ENCODE results near the gene VASH2.
A peak's percentile ranks its signal among the peaks of the same experiment; 100 is the strongest.
"Not testable (repeated sequence)": the region's sequence is repeated elsewhere in the genome, so short reads cannot be mapped to it uniquely, and the experiment has no call there.

The VASH2 gene

DNA sequence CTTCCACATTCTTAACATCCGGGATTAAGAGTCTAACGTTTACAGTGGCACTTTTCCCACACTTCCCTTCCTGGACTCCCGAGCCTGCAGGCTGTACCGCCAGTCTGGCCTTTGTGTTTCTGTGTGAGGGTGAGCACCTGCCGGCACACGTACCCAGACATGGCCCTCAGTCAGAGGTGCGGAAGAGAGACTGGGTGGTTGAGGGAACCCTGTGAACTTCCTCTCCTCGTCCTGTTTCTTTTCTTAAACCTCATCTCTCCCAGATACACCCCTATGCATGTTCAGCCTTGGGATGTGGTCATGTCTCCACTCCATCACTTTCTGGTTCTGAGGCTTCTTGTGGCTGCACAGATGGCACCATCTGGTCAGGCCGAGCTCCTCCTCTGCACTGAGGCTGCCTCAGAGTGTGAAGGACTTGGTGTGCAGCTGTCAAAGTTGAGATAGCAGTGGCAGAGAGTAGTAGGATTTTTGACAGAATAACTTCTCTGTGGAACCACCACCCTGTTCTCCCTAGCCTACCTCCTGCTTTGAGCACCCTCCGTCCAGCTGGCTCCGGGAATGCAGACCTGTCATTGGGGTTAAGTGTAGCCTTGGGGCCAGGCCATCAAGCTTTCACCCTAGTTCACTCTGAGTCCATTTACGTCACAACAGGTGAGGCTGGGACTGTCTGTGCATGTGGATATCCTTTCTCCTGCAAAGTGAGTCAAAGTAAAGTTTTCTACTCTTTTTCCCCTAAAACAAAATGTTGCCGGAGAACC is 31.4 kb downstream of the VASH2 start:
- DNase-seq: no peak

DNA sequence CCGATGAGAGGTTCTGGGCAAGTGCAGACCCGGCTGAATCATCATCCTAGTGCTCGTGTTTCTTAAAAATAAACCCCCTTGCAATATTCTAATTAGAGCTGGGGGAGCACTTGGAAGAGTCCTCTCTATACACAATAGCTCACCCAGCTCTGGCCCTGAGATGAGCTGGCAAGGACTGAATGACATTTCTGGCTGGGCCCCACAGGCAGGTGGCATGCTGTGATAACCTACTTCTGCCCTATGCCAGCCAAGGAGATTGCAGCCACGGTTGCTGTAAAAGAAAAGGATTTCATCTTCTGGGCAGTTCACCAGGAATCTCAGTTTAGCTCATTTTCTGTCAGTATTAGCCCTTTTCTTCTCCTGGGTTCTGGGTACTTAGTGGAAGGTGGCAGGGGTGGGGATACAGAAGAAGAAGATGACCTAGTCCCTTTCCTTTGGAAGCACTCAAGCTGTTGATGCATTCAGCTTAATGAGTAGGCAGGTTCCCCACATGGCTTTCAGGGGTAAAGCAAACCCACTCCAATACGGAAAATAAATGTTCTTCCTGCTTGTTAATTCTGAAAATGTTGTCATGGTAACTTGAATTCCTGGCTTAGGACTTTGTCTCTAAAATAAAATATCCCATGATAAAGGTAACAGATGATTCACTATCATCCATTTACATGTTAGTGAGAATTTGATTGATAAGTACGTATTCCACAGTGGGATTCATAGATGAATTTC is 32.2 kb downstream of the VASH2 start:
- no peak for DNase-seq

DNA sequence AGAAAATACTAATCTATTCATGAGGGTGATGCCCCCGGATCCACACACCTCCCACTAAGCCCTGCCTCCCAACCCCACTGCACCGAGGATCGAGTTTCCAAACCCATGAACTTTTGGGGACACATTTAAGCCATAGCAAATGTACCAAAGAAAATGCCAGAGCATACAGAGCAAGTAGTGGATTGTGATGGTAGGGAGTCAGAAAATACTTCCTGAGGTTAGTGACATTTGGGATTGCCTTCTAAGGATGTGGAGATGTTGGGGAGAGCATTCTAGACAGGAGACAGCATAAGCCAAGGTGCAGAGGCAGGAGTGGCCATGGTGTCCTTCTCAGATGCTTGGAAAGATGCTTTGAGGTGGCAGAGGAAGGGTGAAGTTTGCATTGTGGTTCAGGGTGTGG is 33.1 kb downstream of the VASH2 start:
- no peak for DNase-seq

DNA sequence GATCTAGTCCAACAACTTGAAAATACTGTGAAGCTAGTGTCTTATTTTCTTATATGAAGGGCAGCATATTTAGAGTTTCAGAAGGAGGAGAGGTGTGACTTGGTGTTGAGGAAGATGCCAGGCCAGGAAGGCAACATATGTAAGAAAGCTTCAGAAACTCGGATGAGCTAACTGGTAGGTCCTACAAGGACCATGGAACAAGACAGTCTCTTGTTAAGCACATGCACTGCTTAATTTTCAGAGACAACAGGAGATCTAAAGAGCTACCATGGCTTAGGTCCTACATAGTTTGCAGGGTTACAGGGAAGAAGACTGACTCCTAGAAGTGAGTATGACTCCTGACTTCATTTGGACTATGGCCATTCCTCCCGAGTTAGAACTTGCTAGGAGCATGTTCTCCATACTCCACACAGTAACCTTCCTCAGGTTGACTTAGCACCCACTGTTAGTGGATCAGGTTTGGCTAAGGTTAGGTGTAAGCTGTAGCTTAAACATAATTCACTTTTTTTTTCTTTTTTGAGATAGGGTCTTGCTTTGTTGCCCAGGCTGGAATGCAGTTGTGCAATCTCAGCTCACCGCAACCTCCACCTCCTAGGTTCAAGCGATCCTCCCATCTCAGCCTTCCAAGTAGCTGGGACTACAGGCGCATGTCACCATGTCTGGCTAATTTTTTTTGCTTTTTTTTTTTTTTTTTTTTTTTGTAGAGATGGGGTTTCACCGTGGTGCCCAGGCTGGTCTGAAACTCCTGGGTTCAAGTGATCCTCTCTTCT is 34.4 kb downstream of the VASH2 start:
- DNase-seq: no peak

DNA sequence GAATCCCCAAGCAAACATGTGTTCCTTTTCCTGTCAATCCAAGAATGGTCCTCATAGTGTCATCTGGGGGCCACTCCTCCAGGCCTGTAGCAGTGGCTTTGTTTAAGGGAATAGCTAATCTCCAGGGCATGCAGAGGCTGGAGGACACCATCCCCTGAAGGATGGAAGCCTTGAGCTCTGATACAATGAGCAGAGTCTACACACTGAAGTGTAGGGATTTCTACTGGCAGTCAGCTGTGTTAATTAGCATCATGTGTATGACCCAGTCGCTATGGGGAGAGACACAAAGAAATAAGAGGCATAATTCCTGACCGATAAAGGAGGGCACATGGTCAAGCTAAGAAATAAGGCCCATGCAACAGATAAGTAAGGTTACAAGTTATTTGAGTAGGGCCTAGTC is 36.2 kb downstream of the VASH2 start:
- no peak for DNase-seq

DNA sequence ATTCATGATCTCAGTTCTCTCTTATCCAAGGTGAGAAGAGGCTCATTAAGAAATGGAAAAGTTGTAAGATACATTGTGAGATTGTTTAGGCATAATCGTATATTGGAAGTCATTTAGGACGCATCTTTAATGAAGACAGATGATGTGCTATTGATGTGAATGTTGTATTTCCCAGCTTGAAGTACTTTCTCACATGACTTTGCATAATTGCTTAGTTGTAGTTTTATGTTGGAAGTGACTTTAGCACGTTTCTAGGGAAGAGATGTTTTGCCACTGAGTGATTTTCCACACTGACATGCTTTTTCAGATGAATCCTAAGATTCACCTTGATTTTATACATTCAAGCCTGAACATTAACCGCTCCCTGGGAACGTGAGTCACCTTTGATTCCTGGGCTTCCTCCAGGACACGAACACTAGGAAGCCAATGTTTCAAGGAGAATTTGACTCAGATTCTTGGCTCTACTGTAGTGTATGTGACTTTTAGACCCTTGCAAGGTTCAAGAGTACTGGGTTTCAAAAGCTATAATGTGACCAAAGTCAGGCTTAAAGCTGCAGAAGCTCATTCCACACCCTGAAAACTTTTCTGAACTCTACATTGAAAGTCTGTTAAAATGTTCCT is 37.5 kb downstream of the VASH2 start:
- no peak for DNase-seq

DNA sequence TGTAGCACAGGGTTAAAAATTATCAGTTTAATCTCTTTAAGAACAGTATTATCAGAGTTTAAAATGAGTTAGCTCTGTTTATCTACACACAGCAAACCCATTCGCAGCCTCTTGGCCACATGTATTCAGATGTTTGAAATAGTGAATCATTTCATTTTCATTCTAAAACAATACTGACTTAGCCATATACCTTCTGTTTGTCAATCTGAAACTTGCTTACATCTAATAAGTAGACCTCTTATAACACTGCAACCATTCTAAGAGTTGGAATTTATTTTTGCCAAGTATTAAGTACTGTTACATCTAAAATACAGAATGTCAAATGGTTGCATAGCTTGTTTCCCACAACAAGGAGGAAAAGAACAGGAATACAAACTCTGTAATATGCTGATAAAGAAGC is 39.9 kb downstream of the VASH2 start:
- no peak for DNase-seq

DNA sequence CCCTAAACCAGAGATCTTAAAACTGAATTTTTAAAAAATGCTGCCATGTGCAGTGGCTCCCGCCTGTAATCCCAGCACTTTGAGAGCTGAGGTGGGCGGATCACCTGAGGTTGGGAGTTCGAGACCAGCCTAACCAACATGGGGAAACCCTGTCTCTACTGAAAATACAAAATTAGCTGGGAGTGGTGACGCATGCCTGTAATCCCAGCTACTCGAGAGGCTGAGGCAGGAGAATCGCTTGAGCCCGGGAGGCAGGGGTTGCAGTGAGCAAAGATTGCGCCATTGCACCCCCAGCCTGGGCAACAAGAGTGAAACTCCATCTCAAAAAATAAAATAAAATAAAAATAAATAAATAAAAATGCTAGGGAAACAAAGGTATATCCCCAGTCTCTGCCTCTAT is 43.6 kb downstream of the VASH2 start:
- not testable (repeated sequence) for DNase-seq

DNA sequence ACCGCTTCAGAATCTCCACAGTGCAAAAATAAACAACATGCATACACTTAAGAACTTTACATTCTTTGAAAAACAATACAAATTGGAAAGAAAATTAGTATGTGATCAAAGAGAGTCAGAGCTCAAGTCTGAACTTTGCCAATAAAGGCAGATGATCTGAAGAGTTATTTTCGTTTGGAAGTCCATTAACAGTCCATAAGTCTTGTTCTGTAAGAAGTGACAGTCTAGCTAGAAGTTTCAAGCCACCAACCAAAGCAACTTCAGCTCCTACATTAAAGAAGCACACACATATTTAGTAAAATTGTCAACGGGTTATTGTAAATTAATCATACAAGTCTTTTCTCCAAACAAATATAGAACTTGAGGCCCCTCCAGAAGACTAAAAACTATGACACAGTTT is 44.6 kb downstream of the VASH2 start:
- no peak for DNase-seq

DNA sequence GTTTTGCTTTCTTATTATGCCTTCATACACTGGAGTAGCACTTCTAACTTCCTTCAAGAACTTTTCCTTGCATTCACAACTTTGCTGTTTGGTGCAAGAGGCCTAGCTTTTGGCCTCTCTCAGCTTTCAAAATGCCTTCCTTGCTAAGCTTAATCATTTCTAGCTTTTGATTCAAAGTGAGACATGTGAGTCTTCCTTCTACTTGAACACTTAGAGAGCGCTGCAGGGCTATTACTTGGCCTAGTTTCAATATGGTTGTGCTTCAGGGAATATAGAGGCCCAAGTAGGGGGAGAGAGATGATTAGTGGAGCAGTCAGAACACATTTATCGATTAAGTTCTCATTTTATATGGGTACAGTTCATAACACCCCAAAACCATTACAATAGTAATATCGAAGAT is 52.9 kb downstream of the VASH2 start:
- DNase-seq: no peak

DNA sequence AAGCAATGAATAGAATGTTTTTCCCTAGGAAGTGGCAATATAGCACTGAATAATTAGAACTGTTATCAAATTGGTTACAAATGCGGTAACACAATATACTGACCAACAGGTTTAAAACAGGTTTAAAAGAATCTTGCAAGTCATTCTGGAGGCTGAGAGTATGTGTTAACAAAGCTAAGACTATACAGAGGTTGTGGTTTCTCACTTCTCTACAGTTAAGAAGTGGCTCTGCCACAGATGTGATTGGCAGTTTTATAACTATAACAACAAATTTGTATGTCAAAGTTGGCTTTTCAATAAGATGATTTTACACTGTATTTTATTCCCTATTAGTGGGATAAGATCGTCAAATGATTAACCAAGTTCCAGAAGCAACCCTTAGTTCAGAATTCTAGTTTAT is 58.2 kb downstream of the VASH2 start:
- DNase-seq: peak; percentile 3

DNA sequence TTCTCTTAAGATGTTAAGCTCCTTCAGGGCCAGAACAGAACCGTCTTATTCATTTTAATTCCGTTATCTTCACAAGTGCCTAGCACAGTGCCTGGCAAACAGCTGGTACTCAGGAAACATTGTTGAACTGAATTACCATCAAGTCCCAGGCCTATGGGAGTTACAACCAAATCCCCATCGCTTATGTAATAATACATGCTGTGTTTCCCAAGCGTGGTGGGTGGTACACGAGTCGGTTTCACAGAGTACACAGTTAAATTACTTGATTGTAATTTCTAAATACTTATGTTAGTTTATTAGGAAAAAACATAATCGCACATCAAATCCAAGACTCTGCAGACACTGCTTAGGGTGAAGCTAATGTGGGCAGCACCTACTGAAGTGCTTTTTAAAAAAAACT is 64.3 kb downstream of the VASH2 start:
- DNase-seq: no peak

DNA sequence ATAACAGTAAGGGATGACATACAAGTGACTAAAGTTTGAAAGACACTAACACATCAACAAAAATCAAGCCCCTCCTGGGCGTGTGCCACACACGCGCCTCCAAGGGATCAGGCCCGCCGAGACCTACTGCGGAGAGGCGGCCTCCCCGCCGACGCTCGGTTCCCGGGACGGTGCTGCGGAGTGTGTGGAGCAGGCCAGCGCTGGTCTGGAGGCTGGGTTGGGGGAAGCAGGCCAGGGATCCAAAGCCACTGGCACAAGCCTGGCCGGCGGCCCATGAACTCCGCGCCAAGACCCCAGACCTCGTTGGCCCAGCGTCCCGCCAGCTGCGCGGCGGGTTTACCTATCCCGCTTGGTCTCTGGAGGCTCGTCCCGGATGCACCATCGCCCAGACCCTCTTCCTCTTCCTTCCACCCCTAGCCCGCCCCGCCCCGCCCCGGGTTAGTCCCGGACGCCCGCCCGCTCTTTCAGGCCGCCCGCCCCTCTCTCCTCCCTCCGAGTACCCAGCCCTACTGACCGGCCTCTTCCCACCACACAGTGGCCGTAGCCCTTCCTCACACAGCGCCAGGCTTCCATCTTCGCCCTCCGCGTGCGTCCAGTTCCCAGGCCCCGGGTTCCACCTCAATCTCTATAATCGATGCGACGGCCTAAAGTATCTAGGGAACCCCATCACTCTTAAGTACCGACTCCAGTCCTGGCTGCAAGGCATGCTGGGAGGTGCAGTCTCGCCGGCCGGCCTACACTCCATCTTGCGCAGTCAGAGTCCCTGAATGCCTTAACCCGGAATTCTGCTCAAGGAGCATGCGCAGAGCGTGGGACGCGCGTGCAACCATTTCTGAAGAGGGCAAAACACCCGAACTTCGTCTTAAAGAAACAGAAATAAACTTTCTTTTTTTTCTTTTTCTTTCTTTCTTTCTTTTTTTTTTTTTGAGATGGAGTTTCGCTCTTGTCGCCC is 65.0 kb downstream of the VASH2 start, which contains the start of gene ANGEL2:
Gene ANGEL2 (minus strand): TSS at position 769 of the 952 bp plus-strand sequence. CDS start 196 bp downstream, at position 573.
- peak; percentile 97 for DNase-seq

DNA sequence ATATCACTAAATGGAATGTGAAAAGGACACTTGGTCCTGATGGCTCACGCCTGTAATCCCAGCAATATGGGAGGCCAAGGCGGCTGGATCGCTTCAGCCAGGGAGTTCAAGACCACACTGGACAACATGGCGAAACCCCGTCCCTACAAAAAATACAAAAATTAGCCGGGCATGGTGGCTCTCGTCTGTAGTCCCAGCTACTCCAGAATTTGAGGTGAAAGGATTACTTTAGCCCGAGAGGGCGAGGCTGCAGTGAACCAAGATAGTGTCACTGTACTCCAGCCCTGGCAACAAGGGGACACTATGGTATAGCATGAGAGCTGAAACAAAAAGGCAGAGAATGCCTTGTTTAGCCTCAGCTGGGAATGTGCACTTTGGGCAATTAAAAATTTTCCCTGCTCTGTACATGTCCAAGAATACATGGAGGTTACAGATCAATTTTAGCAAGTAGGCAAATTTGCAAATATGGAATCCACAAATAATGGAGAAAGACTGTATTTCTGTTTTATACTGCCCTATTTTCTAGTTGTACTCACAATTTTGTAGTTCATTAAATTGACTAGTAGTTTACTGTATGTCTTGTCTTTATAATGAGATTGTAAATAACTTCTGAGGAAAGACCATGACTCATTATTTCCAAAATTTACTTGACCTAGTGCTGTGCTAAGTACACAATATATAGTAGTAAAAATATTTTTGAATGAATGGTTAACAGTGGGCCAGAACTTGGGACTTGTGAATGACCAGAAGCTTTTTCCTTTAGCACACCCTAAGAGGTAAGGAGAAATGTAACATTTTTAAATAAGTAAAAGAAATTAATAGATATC is 67.3 kb downstream of the VASH2 start:
- no peak for DNase-seq

DNA sequence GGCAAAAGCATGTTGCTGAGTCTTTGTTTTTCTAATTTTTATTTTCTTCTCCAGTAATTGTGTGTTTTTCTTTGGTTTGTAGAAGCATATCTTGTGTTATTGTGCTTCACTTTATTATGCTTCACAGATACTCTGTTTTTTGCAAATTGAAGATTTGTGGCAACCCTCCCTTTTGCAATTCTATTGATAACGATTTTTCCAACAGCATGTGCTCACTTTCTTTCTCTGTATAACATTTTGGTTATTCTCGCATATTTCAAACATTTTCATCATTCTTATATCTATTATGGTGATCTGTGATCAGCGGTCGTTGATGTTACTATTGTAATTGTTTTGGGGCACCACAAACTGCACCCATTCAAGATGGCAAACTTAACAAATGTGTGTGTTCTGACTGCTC is 69.1 kb downstream of the VASH2 start:
- DNase-seq: no peak

DNA sequence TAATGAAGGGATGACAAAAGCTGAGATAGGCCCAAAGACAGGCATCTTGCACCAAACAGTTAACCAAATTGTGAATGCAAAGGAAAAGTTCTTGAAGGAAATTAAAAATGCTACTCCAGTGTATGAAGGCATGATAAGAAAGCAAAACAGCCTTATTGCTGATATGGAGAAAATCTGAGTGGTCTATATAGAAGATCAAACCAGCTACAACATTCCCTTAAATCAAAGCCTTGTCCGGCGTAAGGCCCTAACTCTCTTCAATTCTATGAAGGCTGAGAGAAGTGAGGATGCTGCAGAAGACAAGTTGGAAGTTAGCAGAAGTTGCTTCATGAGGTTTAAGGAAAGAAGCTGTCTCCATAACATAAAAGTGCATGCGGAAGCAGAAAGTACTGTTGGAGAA is 69.7 kb downstream of the VASH2 start:
- no peak for DNase-seq

DNA sequence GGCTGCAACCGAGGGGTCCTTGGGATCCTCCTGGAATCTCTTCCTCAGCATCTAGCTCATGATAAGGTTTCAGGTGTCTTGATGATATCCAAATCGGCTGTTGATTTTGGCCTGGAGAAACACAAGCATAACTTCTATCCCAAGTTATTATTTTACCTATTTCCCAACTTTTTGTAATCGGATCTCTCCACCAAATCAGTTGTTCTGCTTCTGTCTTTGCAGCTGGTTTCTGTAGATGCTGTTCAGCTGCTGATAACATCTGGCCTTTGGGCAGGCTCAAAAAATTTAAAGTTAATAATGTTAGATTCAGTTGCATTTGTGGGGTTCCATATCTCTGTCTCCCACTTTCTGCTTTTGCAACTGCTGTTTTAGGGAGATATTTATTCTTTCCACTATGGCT is 76.7 kb downstream of the VASH2 start:
- not testable (repeated sequence) for DNase-seq

DNA sequence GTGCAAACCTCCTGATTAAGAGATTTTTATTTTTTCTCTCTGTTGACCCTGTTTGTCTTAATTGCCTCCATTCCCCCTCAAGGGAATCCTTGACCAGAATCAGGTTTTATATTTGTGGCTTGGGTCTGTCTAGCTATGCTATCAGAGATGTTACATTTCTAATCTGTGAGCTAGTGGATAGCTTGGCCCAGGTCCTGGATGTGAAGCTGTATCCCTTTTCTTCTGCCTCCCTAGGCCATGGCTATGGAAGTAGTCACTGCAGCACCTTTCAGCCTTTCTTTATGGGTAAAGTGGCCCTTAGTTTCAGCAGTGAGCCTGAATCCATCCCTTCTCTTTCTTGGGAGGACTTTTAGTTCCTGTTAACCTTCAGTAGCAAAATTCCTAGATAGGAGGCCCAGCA is 82.3 kb downstream of the VASH2 start:
- no peak for DNase-seq

DNA sequence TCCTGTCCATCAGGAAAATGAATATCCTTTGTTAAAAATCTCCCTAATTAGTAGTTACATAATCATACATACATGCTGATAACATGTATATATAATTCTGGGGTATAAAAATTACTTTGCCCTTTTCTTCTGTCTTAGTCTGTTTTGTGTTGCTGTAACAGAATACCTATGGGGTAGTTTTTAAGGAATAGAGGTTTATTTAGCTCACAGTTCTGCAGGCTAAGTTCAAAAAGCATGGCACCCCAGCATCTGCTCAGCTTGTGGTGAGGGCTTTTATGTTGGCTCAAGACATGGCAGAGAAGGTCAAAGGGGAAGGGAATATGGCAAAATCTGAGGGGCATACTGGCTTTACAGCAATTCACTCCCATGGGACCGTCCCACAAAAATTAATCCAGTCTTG is 84.4 kb downstream of the VASH2 start:
- DNase-seq: no peak

DNA sequence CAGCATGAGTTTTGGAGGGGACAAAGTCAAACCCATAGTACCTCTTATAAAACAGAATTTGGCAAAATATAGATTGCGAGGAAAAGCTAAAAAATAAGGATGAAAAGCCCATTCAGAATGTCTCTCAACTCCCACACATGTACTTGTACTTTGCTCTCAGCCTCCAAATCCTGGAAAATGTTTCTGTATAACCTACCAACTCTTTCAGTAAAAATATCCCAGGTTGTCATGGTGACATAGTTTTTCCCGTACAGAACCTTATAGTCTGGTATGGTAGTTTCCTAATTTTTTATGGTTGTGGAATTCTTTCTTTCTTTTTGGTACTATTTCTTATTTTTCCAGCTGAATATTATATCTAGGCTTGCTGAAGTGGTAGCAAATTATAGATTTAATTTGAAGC is 85.2 kb downstream of the VASH2 start:
- no peak for DNase-seq

Data from CD4-positive, alpha-beta T cell treated with Interleukin-10 for 1 hour (primary cell).